A673 (cell line): ENCODE results near the gene GID4. TPM values are rescaled to one million over a fixed set of nuclear protein-coding genes. Genes with fewer than 3 reads are reported as not detected.

ENCODE experiments used
- BruUV-seq: library from RNA; stranded (reverse); fragments of 400-500 nt; replicated peaks from 2 replicates; lab custom pipeline; 2021; lab: Mats Ljungman, UMichigan
- CTCF ChIA-PET: fragments of 300-600 bp; sonication (Branson Sonifier 250); formaldehyde crosslinking; loops from one replicate; lab custom pipeline; 2022; ENCODE audit warnings: antibody characterized with exemption; lab: Charles Lee
- POLR2A ChIA-PET: fragments of 300-600 bp; sonication (Branson Sonifier 250); formaldehyde crosslinking; loops from one replicate; lab custom pipeline; 2022; ENCODE audit warnings: antibody characterized with exemption; ENCODE audit not compliant: low non-redundant PET; lab: Charles Lee
- DNase-seq: peaks from one replicate; pipeline ENCODE4 v3.0.0-alpha.2; 2015; ENCODE audit warnings: low spot score
- H3K27ac ChIP-seq: fragments of 200-600 bp; sonication (generic); 2 replicates; pipeline ENCODE4 v1.5.1; 2016; ENCODE audit warnings: mixed run types, low read depth, mild to moderate bottlenecking, mixed read lengths, antibody characterized with exemption, low read length; ENCODE audit not compliant: poor library complexity, severe bottlenecking
- H3K27me3 ChIP-seq: fragments of 200-600 bp; sonication (generic); replicated peaks from 2 replicates; pipeline ENCODE4 v1.6.1; 2017; ENCODE audit warnings: mixed run types, low read depth, mild to moderate bottlenecking, mixed read lengths, antibody characterized with exemption, low read length; ENCODE audit not compliant: insufficient read depth, poor library complexity
- H3K36me3 ChIP-seq: fragments of 200-600 bp; sonication (generic); 2 replicates; pipeline ENCODE4 v1.6.1; 2016; ENCODE audit warnings: mixed run types, mild to moderate bottlenecking, mixed read lengths, antibody characterized with exemption, low read length; ENCODE audit not compliant: insufficient read depth, poor library complexity, severe bottlenecking
- H3K4me1 ChIP-seq: fragments of 200-600 bp; sonication (generic); 2 replicates; pipeline ENCODE4 v1.6.1; 2017; ENCODE audit warnings: mixed run types, mild to moderate bottlenecking, mixed read lengths, antibody characterized with exemption, low read length; ENCODE audit not compliant: insufficient read depth, poor library complexity, severe bottlenecking
- H3K4me3 ChIP-seq: fragments of 200-600 bp; sonication (generic); 2 replicates; pipeline ENCODE4 v1.5.1; 2016; ENCODE audit warnings: low read depth, mixed run types, mild to moderate bottlenecking, mixed read lengths, low read length; ENCODE audit not compliant: poor library complexity, severe bottlenecking
- H3K9me3 ChIP-seq: fragments of 200-600 bp; sonication (generic); 2 replicates; pipeline ENCODE4 v1.6.1; 2016; ENCODE audit warnings: mixed run types, low read depth, mild to moderate bottlenecking, mixed read lengths, antibody characterized with exemption, low read length; ENCODE audit not compliant: poor library complexity, severe bottlenecking
- EZH2 ChIP-seq: fragments of 200-600 bp; sonication (generic); IDR thresholded peaks from 2 replicates; pipeline ENCODE4 v1.6.1; 2017; ENCODE audit warnings: borderline replicate concordance, low read depth, mild to moderate bottlenecking, mixed read lengths, antibody characterized with exemption, low read length; ENCODE audit not compliant: poor library complexity, severe bottlenecking
- intact Hi-C: fragments of 100-400 bp; cut with micrococcal nuclease; formaldehyde crosslinking; loops from one replicate; pipeline ENCODE4 v1.10.0; 2022; ENCODE audit not compliant: unreplicated experiment
- total RNA-seq: library from RNA; stranded (reverse); gene quantifications from 2 replicates; pipeline ENCODE4 v1.2.3, GENCODE V29; 2021
- TF ChIP-seq, protein P1 (sequence below): fragments of 300-800, 200-600 bp; sonication (generic); conservative IDR thresholded peaks from 2 replicates; pipeline ENCODE4 v1.5.1; 2017; ENCODE audit warnings: low read depth, mild to moderate bottlenecking, antibody characterized with exemption, low read length, moderate library complexity, mixed read lengths

GID4 gene
- total RNA-seq, 1 experiment from 2014 or later, result 14.0 TPM

DNA sequence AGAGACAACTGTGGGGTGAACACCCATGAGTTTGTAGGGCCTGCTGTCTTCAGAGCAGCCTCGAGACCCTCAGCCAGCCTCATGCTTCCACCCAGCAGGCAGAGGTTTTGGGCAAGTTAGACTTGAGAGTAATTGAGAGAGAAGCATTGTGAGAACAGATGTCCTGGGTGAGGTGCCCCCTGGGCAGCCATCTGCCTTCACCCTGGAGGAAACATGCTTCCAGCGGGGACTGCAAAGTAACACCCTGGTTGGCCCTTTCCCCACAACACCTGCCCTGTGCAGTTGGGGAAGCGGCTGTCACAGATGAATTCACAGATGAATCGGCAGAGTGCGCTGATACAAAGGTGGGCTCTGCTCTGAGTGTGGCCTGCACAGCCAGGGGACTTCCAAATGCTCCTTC, 23.6 kb upstream of the GID4 start:
- no peak overlapping the region for H3K4me3 ChIP-seq
- TF ChIP-seq, protein P1, sequence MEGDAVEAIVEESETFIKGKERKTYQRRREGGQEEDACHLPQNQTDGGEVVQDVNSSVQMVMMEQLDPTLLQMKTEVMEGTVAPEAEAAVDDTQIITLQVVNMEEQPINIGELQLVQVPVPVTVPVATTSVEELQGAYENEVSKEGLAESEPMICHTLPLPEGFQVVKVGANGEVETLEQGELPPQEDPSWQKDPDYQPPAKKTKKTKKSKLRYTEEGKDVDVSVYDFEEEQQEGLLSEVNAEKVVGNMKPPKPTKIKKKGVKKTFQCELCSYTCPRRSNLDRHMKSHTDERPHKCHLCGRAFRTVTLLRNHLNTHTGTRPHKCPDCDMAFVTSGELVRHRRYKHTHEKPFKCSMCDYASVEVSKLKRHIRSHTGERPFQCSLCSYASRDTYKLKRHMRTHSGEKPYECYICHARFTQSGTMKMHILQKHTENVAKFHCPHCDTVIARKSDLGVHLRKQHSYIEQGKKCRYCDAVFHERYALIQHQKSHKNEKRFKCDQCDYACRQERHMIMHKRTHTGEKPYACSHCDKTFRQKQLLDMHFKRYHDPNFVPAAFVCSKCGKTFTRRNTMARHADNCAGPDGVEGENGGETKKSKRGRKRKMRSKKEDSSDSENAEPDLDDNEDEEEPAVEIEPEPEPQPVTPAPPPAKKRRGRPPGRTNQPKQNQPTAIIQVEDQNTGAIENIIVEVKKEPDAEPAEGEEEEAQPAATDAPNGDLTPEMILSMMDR, result no peak
- no peak for TF ChIP-seq EZH2
- BruUV-seq, result no TSS peak
- ChIA-PET CTCF (interaction anchor here (0.6 kb wide), 1 partner anchor 80 kb away, joined by 3 read pairs; no protein-coding TSS in a partner anchor), POLR2A (no interaction called here)
- H3K27me3 ChIP-seq, result no peaks in the 10 kb centered on the region
- H3K4me1 ChIP-seq, result no peaks in the 10 kb centered on the region
- H3K9me3 ChIP-seq, result no peaks in the 10 kb centered on the region
- no peak overlapping the region for H3K27ac ChIP-seq
- intact Hi-C loops, result no loop called here
- H3K36me3 ChIP-seq, result no peaks in the 10 kb centered on the region
- no peak for DNase-seq

DNA sequence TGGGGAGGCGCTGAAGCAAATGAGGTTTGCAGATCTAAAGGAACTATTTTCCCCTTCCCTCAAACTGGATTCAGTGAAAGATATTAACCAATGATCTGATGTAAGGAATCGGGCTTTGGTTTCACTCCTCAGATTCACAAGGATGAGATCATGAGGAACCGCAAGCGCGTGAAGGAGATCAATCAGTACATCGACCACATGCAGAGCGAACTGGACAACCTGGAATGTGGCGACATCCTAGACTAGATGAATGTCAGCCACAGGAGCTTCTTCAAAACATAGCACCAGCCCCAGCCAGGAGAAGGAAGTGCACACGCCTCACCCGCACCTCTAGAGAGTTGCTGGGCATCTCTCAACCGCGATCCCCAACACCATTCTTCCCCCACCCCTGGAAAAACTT, 22.8 kb upstream of the GID4 start:
- TF ChIP-seq, protein P1, result no peak
- no peak for TF ChIP-seq EZH2
- Histone ChIP-seq H3K27me3 (no peaks in the 10 kb centered on the region), H3K9me3 (no peaks in the 10 kb centered on the region), H3K36me3 (no peaks in the 10 kb centered on the region), H3K4me3 (no peak overlapping the region), H3K27ac (no peak overlapping the region), H3K4me1 (no peaks in the 10 kb centered on the region)
- no peak for DNase-seq
- CTCF ChIA-PET, result interaction anchor here (0.6 kb wide), 2 partner anchors 103 to 126 kb away, joined by 4 to 5 read pairs; no protein-coding TSS in a partner anchor
- intact Hi-C loops, result no loop called here
- BruUV-seq, result no TSS peak
- POLR2A ChIA-PET, result no interaction called here

DNA sequence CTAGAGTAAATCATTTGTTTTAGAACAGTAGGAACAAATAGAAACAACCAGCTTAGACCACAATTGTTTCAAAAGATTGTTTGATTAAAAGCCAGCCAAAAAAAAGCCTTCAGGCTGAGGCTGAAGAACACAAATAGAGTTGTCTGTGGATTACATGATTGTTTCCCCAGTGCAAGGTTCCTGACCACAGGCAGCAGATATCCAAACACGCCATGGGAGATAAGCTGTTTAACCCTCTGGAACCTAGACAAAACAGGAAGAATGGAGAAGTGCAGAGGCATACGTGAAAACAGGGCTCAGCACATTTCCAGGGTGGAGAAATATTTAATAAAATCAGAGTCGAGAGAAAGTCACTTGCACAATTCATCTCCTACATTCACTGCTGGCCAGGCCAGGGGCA, 21.2 kb upstream of the GID4 start:
- no peaks in the 10 kb centered on the region for H3K36me3 ChIP-seq
- no peak overlapping the region for H3K4me3 ChIP-seq
- ChIA-PET POLR2A (no interaction called here), CTCF (no interaction called here)
- intact Hi-C loops, result no loop called here
- no TSS peak for BruUV-seq
- H3K27me3 ChIP-seq, result no peaks in the 10 kb centered on the region
- TF ChIP-seq EZH2, result no peak
- TF ChIP-seq, protein P1, result no peak
- no peaks in the 10 kb centered on the region for H3K9me3 ChIP-seq
- no peaks in the 10 kb centered on the region for H3K4me1 ChIP-seq
- no peak overlapping the region for H3K27ac ChIP-seq
- no peak for DNase-seq
